GM10266 (cell line): ENCODE results near the gene RGS6.

Source experiments
- DNase-seq: peaks from one replicate; pipeline ENCODE4 v3.0.0; 2012; ENCODE audit errors: extremely low spot score
- CTCF ChIP-seq: IDR thresholded peaks from 2 replicates; pipeline ENCODE4 v1.5.1; 2012; ENCODE audit warnings: mild to moderate bottlenecking, low read depth; ENCODE audit not compliant: control insufficient read depth, insufficient read depth; ENCODE audit errors: missing control alignments

The RGS6 gene

GRCh38 chr14:72196237-72197015, 264.2 kb downstream of the RGS6 start:
- no peak for DNase-seq

GRCh38 chr14:72201645-72202044, 269.4 kb downstream of the RGS6 start:
- TF ChIP-seq CTCF = no peak
- no peak for DNase-seq

More at GRCh38 chr14:72196237-72197015, 264.2 kb downstream of the RGS6 start:
- TF ChIP-seq CTCF = no peak

GRCh38 chr14:72213424-72213823, 281.2 kb downstream of the RGS6 start:
- DNase-seq = no peak
- TF ChIP-seq CTCF = no peak

GRCh38 chr14:72215080-72215479, 282.9 kb downstream of the RGS6 start:
- DNase-seq = no peak
- TF ChIP-seq CTCF = no peak

- TF ChIP-seq CTCF = no peak
- no peak for DNase-seq
Measured at GRCh38 chr14:72217135-72217534, 284.9 kb downstream of the RGS6 start.

GRCh38 chr14:72222046-72222445, 289.8 kb downstream of the RGS6 start:
- TF ChIP-seq CTCF = no peak

GRCh38 chr14:72236629-72237028, 304.4 kb downstream of the RGS6 start:
- TF ChIP-seq CTCF = no peak
- no peak for DNase-seq

More at GRCh38 chr14:72222046-72222445, 289.8 kb downstream of the RGS6 start:
- no peak for DNase-seq
